ENCODE results near the gene CRIM1.

CRIM1 gene

DNA sequence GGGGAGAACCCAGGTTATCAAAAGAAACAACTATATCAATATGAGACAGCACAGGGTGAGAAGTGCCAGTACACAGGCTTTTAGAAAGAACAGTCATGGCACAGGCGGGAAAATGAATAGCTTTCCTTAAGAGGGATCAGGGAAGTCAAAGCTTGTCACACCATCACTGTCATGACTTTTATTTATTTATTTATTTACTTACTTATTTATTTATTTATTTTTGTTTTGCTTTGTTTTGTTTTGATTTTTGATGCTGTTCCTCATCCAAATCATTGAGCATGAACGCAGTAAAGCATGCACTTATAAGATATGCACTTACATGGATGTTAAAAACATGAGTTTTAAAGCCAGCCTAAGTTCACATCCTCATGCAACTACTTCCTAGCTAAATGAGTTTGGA, 19.3 kb upstream of the CRIM1 start:
- no peak overlapping the region for H3K4me3 ChIP-seq (ENCODE audit: low read depth, low read length)
- H3K36me3 ChIP-seq (replicated peaks): no peaks in the 10 kb centered on the region
- in situ Hi-C loops (cut with HindIII; ENCODE audit: low pct_ligation_motif_present, low sequenced_read_pairs): no loop called here
- no peak overlapping the region for H3K27ac ChIP-seq
- TF ChIP-seq, protein P1, sequence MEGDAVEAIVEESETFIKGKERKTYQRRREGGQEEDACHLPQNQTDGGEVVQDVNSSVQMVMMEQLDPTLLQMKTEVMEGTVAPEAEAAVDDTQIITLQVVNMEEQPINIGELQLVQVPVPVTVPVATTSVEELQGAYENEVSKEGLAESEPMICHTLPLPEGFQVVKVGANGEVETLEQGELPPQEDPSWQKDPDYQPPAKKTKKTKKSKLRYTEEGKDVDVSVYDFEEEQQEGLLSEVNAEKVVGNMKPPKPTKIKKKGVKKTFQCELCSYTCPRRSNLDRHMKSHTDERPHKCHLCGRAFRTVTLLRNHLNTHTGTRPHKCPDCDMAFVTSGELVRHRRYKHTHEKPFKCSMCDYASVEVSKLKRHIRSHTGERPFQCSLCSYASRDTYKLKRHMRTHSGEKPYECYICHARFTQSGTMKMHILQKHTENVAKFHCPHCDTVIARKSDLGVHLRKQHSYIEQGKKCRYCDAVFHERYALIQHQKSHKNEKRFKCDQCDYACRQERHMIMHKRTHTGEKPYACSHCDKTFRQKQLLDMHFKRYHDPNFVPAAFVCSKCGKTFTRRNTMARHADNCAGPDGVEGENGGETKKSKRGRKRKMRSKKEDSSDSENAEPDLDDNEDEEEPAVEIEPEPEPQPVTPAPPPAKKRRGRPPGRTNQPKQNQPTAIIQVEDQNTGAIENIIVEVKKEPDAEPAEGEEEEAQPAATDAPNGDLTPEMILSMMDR (IDR thresholded peaks at IDR 0.05; ENCODE audit: low read depth, low read length, missing control alignments): no peak
- no peaks in the 10 kb centered on the region for H3K27me3 ChIP-seq (replicated peaks)
- DNase-seq: no peak

DNA sequence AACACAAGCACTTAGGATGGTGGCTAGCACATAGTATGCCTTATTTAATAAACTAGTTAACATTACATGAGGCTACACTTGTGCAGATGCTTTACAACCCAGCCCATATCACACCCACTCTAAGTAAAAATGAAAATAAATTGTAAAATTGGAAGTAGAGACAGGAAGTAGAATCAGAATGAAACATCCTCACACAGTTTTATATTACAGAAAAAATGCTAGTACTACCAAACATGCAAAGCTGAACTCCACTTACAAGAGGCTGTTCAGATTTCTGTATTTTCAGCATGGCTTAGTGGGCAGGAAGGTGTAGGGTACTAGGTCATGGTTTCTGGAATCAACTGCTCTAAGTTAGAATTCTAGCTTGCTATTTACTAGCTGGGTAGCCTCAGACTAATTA, 18.2 kb upstream of the CRIM1 start:
- Histone ChIP-seq H3K36me3 (replicated peaks) (no peaks in the 10 kb centered on the region), H3K27ac (no peak overlapping the region), H3K27me3 (replicated peaks) (no peaks in the 10 kb centered on the region), H3K4me3 (ENCODE audit: low read depth, low read length) (no peak overlapping the region)
- in situ Hi-C loops (cut with HindIII; ENCODE audit: low pct_ligation_motif_present, low sequenced_read_pairs): no loop called here
- no peak for DNase-seq
- TF ChIP-seq, protein P1 (IDR thresholded peaks at IDR 0.05; ENCODE audit: low read depth, low read length, missing control alignments): no peak

DNA sequence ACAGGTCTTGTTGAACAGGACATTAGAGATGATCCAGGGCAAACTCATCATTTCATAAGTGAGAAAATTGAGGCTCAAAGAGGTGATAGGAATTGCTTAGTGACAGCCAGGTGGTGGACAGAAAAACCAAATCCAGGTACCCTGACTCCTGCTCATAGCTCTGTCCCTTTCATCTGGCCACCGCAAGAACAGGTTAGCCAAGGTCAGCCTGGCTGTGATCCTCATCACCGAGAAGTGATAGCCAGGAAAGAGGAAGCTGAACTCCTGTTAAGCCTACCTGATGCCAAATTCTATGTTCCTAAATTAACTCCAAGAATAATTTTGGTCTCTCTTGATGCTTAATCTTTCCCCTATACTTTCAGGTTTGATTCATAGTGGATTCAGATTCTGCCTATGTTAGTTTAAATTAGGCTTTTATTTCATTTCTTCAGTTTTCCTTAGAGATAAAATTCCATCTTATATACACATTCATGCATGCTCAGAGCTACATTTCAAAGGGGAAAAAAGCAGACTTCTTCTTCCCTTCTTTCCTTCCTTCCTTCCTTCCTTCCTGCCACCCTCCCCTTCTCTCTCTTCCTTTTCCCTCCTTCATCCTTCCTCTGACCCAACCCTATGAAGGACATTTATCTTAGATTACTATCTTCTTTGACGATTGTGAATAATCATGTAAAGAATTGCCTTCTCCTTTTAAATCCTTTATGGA, 17.3 kb upstream of the CRIM1 start:
- H3K27ac ChIP-seq: peak overlapping the region; percentile 81
- DNase-seq: no peak
- no peak overlapping the region for H3K4me3 ChIP-seq (ENCODE audit: low read depth, low read length)
- no peaks in the 10 kb centered on the region for H3K27me3 ChIP-seq (replicated peaks)
- in situ Hi-C loops (cut with HindIII; ENCODE audit: low pct_ligation_motif_present, low sequenced_read_pairs): no loop called here
- TF ChIP-seq, protein P1 (IDR thresholded peaks at IDR 0.05; ENCODE audit: low read depth, low read length, missing control alignments): no peak
- no peaks in the 10 kb centered on the region for H3K36me3 ChIP-seq (replicated peaks)

DNA sequence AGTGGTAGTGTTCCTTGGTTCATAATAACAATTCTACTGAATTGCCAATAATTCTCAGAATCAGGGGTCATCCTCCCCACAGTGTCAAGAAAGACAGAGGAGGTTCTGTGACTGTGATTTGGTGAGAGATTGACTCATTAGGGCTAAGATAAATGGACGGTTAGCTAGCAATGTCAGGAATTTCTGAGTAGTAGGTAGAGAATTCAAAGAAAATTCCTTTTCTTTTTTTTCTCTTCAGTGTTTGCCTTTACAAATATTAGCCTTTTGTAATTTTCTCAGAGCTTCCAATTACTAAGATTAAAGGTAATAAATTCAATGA, 16.8 kb upstream of the CRIM1 start:
- Histone ChIP-seq H3K27ac (peak overlapping the region; percentile 81), H3K4me3 (ENCODE audit: low read depth, low read length) (no peak overlapping the region), H3K36me3 (replicated peaks) (no peaks in the 10 kb centered on the region), H3K27me3 (replicated peaks) (no peaks in the 10 kb centered on the region)
- TF ChIP-seq, protein P1 (IDR thresholded peaks at IDR 0.05; ENCODE audit: low read depth, low read length, missing control alignments): no peak
- DNase-seq: peak; percentile 57
- in situ Hi-C loops (cut with HindIII; ENCODE audit: low pct_ligation_motif_present, low sequenced_read_pairs): no loop called here

DNA sequence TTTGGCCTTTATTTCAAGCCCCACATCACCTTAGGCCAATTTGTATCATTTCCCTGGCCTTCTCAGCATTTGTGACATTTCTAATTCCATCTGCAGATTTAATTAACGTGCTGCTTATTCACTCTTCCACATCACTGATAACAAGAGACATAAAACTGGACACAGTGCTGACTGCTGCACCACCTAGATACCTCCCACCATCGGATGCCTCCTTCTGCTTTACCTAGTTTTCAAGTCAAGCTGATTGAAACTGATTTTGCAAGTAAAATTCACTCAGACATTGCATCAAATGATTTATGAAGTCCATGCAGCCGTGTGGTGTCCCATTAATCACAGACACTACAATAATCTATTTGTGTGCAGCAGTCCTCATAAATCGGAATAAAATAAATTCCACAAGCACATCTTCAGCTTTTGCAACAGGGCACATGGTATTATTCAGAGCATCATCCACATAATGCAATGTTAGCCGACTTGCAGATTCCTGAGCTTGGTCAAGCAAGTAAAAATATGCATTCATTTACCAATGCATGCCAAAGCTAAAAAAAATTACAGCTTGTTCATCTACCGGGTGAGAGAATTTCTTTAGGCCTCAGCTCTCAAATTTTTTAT, 15.9 kb upstream of the CRIM1 start:
- Histone ChIP-seq H3K27me3 (replicated peaks) (no peaks in the 10 kb centered on the region), H3K36me3 (replicated peaks) (no peaks in the 10 kb centered on the region), H3K4me3 (ENCODE audit: low read depth, low read length) (no peak overlapping the region), H3K27ac (no peak overlapping the region)
- in situ Hi-C loops (cut with HindIII; ENCODE audit: low pct_ligation_motif_present, low sequenced_read_pairs): no loop called here
- DNase-seq: no peak
- TF ChIP-seq, protein P1 (IDR thresholded peaks at IDR 0.05; ENCODE audit: low read depth, low read length, missing control alignments): no peak

DNA sequence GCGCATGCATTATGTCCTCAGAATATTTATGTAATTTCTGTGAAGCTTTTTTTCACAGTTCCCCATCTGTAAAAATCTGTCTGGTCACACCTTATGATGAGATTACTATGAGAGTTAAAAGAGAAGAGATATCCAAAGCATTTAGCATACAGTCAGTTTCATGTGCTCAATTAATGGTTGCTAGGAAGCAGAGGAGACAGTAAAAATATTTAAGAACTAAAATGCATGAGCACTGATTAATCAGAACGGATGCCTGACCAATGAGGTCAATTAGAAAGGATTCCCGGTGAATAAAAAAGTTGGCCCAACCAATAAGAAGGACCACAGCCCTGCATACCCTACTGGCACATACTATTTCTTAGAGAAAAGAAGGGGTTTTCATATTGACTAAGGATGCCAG, 12.0 kb upstream of the CRIM1 start:
- no peak for DNase-seq

More for the DNA sequence above, 12.0 kb upstream of the CRIM1 start:
- H3K27ac ChIP-seq: no peak overlapping the region
- in situ Hi-C loops (cut with HindIII; ENCODE audit: low pct_ligation_motif_present, low sequenced_read_pairs): no loop called here
- TF ChIP-seq, protein P1 (IDR thresholded peaks at IDR 0.05; ENCODE audit: low read depth, low read length, missing control alignments): no peak
- no peaks in the 10 kb centered on the region for H3K36me3 ChIP-seq (replicated peaks)
- no peak overlapping the region for H3K4me3 ChIP-seq (ENCODE audit: low read depth, low read length)
- H3K27me3 ChIP-seq (replicated peaks): no peaks in the 10 kb centered on the region
